AG08396 (cell line): ENCODE measurements around the gene IL36RN.
A peak's percentile ranks its signal among the peaks of the same experiment; 100 is the strongest.
"Not testable (repeated sequence)": the region's sequence is repeated elsewhere in the genome, so short reads cannot be mapped to it uniquely, and the experiment has no call there.

Source experiments
- DNase-seq: peaks from one replicate; pipeline ENCODE4 v3.0.0; 2012; ENCODE audit warnings: low spot score, mixed read lengths

The IL36RN gene

DNA sequence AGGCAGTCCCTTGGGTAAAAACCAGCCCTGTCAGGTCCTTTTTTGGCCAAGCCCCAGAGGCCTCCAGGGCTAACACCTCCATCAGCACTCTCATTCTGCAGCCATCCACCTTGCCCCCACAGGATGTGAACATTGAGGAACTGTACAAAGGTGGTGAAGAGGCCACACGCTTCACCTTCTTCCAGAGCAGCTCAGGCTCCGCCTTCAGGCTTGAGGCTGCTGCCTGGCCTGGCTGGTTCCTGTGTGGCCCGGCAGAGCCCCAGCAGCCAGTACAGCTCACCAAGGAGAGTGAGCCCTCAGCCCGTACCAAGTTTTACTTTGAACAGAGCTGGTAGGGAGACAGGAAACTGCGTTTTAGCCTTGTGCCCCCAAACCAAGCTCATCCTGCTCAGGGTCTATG is 16.0 kb downstream of the IL36RN start:
- DNase-seq, result no peak

DNA sequence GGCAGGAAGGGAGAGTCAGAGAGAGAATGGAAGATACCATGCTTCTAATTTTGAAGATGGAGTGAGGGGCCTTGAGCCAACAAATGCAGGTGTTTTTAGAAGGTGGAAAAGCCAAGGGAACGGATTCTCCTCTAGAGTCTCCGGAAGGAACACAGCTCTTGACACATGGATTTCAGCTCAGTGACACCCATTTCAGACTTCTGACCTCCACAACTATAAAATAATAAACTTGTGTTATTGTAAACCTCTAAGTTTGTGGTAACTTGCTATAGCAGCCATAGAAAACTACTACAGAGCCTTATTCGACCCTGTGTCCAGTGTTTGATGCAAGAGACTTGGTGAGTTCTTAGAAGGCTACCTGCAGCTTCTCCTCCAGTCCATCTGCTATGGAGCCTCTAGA is 16.6 kb downstream of the IL36RN start:
- DNase-seq, result no peak

DNA sequence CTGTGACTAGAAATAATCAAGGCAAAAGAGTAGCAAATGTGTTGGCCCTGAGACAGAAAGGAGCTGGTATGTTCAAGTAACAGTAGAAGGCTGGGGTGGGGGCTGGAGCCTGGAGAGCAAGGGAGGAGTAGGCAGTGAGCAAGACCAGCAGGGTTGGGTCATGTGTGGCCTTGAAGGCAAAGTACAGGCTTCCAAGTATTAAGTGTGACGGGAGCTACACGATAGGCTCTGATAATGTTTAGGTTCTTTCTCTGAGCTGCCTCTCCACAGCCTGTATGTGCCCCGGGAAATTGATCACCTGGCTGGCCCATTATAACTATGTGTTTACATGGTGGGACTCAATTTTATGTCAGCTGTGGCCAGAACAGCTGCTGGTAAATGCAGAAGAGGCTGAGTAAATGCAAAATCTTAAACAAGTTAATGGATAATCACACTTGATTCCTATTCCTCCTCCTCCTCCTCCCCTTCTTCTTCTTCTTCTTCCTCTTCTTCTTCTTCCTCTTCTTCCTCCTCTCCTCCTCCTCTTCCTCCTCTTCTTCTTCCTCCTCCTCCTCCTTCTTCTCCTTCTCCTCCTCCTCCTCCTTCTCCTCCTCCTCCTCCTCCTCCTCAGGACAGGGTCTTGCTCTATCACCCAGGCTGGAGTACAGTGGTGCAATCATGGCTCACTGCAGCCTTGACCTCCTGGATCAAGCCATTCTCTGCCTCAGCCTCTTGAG is 18.1 kb downstream of the IL36RN start:
- no peak for DNase-seq

GRCh38 chr2:113077921-113078320 is 18.9 kb downstream of the IL36RN start:
- DNase-seq, result no peak

- no peak for DNase-seq
Observed at GRCh38 chr2:113078350-113078839, 19.4 kb downstream of the IL36RN start.

DNA sequence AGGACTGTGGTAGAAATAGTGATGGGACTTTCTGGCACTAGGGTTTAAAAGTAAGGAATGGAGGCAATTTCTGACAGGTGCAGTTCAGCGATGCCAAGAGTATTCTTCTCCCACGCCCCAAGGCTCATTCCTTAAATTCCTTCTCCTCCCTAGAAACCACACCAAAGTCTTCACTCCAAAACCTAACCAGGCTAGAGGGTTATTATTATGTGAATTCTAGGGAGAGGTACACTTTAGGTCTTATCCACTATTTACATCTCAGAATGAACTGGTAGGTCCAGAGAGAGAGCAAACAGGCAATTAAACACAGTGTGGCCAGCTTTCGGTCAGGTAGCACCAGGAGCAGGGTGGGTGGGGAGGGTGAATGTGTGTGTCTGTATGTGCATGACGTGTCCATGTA is 20.1 kb downstream of the IL36RN start:
- no peak for DNase-seq

GRCh38 chr2:113080134-113080533 is 21.1 kb downstream of the IL36RN start:
- peak; percentile 45 for DNase-seq

GRCh38 chr2:113081488-113082210 is 22.7 kb downstream of the IL36RN start:
- DNase-seq, result no peak

- DNase-seq, result no peak
Observed at GRCh38 chr2:113083296-113083695, 24.3 kb downstream of the IL36RN start.

DNA sequence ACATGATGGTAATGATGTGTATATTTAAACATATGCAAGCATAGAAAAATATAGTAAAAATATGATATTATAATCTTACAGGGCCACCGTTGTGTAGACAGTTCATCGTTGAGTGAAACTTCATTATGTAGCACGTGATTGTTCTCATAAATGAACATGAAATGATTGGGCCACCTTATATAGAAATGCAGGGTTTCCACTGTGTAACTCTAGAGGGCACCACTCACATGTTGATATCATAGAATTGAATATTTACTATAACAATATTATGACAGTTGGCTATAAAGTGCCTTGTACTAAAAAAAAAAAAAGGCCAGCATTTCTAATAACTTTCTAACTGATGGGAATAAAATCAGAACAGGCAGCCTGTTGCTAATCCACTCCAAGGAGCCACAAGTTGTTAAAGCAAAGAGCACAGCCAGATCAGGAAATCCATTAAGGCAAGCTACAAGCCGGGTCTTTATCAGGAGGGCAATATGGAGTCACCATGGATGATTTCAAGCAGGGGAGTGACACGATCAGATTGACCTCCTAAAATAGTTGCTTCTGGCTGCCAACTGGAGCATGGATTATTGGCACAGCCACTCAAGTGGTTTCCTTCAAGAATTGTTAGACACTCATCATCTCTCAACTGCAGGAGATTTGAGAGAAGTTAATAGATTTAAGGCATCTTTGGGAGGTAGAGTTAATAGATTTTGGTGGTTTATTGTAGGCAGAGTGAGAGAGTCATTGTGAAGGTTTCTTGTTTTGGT is 25.4 kb downstream of the IL36RN start:
- DNase-seq, result no peak

DNA sequence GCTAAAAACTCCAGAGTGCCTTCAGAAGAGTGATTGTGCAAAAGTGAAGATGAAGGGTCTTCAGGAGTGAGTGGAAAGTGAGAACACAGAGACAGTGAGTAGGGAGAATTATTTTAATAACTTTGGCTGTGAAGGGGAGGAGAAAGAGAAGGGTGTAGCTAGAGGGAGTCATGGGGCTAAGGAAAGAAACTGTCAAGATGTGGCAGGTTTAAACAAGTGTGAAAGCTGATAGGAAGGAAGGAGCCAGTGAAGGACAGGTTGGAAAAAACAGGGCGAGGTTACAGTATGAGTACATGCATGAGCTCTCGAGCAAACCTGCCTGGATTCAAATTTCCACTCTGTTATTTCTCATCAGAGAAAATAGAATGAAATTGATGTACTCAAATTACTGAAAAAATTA is 26.5 kb downstream of the IL36RN start:
- no peak for DNase-seq

DNA sequence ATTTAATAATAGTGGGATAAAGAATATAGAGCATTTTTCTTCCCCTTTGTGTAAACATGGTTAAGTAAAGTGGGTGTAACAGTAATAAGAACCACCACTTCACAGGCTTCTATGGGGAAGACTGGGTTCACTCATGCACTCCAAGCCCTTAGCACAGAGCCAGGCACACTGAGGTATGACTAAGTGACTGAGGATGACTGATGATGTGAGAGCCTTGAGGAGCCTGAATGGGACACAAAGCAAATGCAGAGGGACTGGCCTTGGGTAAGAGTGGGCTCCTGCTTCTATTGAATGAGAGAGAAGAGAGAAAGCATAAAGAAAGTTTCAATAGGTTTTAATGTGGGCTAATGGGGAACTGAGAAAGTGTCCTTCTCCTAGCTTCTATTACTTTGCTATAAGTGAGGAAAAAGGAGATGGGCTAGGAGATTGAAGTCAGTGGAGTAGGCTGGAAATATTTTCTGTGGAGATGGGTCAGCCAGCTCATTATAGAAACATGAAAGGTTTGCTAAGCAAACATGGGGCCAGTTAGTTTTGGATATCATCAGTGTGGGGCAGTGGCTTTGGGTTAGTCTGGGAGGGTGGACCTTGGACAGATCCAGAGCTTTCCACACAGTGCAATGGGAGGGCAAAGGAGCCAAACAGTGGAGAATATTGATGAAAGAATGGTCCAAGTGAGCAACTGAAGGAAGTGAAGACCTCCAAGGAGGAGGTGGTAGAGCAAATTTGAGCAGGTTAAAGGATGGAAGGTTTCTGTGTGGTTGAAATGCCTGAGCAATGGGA is 29.4 kb downstream of the IL36RN start:
- no peak for DNase-seq

DNA sequence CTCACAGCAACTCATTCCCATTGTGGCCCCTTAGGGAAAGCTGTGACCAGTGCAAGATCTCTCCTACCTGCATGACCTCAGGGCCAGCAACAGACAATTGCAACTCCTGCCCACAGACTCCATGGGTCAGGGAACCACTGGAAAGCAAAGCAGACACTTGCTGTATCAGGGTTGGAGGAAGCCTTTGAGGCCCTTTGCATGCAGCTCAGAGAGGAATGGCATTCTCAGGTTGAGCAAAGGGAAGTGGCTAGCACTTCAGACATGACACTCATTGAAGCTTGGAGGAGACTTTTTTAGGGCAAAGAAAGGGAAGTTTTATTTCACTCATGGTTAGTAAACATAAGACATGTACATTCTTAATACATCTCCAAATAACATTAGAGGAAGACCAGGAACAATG is 30.9 kb downstream of the IL36RN start:
- DNase-seq, result no peak

DNA sequence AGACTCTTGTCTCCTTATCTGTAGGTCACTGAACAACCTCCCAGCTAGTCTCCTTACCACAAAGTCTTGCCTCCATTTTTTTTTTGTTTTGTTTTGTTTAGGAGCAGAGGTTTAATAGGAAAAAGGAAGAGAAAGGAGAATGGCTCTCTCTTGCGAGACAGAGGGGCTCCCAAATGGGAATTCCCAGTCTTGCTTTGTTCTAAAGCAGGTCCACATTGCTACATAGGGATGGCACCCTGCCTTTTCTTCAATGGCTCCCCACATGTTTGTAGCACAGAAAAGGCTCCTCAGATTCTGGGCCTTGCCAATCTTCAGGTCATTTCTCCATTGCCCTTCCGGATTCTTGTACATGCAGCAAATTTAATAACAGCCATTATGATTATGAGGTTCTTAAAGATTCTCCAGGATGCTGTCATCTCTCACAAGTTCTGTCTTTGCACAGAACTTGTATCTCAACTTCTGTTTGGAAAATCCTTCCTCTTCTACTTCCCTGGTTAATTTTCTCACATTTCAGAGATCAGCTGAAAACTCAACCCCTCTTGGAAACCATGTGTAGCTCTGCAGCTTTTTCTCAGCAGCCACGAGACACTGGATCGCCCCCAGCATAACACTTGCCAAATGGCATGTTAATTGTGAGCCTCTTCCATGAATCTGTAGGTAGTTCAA is 32.4 kb downstream of the IL36RN start:
- DNase-seq, result no peak

DNA sequence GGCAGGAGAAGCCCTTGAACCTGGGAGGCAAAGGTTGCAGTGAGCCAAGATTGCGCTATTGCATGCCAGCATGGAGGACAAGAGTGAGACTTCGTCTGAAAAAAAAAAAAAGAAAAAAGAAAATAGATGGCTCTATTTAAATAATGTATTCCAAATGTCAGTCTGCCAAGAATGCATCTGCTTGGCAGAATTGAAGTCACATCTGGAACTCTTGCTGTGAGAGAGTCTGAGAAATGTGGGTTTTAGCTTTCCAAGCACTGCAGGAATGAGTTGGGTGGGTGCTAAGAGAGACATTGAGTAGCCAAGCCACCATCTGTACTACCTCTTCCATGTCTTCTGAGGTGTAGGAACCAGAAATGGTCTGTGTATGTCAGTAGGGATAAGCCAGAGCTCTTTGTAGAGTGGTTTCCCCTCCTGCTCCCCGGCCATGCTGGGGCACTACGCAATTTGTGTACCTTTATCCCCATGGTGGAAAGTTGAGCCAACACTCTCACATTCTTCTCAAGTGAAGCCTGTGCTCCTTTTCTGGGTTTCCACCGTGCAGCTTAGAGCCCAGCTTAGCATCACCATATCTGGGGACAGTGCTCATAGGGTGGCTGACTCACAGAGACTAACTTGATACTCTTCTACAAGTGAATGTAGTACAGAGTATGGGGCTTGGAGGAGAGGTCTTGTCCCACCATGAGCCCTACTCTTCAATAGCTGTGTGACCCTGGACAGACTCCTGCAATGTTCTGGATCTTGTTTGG is 34.0 kb downstream of the IL36RN start:
- DNase-seq, result no peak

DNA sequence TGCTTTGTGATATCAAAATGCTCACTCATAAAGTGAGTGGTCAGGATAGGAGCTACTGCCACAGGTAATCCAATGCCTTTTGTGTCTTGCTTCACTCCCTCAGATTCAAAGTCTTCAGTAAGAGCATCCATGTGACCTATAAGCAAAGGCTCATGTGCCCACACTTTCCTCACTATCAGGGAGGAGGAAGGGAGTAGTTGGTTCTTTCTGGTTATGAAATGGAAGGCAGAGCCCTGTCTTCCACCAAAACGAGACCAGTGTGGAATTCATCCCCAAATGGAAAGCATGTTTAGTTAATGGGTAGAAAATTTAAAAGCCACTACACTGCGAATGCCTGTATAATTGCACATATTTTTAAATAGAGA is 34.6 kb downstream of the IL36RN start:
- no peak for DNase-seq

DNA sequence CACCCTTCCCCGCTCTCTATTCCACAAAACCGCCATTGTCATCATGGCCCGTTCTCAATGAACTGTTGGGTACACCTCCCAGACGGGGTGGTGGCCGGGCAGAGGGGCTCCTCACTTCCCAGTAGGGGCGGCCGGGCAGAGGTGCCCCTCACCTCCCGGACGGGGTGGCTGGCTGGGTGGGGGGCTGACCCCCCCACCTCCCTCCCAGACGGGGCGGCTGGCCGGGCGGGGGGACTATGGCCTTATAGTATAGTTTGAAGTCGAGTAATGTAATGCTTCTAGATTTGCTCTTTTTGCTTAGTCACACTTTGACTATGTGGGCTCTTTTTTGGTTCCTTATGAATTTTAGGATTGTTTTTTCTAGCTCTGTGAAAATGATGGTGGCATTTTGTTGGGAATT is 37.3 kb downstream of the IL36RN start:
- DNase-seq, result not testable (repeated sequence)

DNA sequence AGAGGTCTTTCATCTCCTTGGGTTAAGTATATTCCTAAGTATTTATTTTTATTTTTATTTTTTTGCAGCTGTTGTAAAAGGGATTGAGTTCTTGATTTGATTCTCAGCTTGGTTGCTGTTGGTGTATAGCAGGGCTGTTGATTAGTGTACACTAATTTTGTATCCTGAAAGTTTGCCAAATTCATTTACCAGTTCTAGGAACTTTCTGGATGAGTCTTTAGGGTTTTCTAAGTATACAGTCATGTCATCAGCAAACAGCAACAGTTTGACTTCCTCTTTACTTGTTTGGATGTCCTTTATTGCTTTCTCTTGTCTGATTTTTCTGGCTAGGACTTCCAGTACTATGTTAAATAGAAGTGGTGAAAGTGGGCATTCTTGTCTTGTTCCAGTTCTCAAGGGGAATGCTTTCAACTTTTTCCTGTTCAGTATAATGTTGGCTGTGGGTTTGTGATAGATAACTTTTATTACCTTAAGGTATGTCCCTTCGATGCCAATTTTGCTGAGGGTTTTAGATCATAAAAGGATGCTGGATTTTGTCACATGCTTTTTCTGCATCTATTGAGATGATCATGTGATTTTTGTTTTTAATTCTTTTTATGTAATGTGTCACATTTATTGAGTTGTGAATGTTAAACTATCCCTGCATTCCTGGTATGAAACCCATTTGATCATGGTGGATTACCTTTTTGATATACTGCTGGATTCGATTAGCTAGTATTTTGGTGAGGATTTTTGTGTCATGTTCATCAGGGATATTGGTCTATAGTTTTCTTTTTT is 38.0 kb downstream of the IL36RN start:
- not testable (repeated sequence) for DNase-seq

DNA sequence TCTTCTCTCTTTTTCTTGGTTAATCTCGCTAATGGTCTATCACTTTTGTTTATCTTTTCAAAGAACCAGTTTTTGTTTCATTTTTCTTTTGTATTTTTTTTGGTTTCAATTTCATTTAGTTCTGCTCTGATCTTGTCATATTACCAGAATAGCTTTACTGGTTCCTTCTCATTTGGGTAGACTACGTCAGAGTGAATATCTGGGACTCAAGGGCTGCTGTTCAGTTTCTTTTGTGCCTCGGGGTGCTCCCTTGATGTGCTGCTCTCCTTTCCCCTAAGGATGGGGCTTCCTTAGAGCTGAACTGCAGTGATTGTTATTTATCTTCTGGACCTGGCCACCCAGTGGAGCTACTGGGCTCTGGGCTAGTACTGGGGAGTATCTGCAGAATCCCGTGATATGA is 39.0 kb downstream of the IL36RN start:
- DNase-seq, result no peak

GRCh38 chr2:113098532-113098931 is 39.5 kb downstream of the IL36RN start:
- no peak for DNase-seq
